ENCODE measurements around the gene DENND1A. TPM values are rescaled to one million over a fixed set of nuclear protein-coding genes. Genes with fewer than 3 reads are reported as not detected.

DENND1A gene
- total RNA-seq, 2 donors from 2014 or later = 17.8 to 36.6 TPM

DNA sequence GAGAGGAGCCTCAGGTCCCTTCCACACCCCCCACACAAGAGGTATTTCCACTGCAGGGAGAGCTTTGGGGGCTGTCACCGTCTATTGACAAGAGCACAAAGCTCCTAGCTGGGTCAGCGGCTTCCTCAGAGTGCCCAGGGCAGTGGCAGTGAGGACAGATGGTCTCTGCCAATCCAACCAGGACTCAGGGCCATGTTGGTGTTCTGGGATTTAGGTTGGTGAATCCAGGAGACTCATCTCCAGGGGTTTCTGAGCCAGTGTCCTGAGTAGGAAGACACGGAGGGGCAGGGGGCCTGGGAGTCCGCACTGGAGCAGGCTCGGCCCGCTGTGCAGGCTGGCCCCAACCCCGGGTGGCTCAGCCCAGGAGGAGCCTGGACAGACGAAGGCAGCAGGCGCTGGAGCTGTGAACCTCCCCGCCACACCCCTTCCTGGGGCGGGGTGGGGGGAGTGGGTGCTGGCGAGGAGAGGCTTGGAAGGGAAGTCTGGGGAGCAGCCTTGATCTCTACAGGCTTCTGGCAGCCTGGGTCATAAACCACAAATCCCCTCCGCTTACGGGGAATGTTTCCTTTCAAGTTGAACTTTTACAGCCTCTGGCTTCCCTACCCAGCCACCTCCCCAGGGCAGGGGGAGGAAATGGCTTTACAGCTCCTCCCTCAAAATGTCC lies 554.3 kb downstream of the DENND1A start:
- Histone ChIP-seq H3K36me3 (no peaks in the 10 kb centered on the region), H3K27ac (no peak overlapping the region), H3K4me3 (no peak overlapping the region), H3K4me1 (ENCODE audit: control insufficient read depth in 1 of 2, low read depth in 2 of 2) (peaks cover 0 to 9% of the 10 kb centered on the region in 2 donors), H3K9me3 (no peaks in the 10 kb centered on the region), H3K27me3 (replicated peaks; ENCODE audit: insufficient read depth) (no peaks in the 10 kb centered on the region)
- DNase-seq (ENCODE audit: low spot score) (no peak), ATAC-seq (ENCODE audit: insufficient number of reproducible peaks, low FRiP score, low read depth) (no peak)
- TF ChIP-seq, protein P1, sequence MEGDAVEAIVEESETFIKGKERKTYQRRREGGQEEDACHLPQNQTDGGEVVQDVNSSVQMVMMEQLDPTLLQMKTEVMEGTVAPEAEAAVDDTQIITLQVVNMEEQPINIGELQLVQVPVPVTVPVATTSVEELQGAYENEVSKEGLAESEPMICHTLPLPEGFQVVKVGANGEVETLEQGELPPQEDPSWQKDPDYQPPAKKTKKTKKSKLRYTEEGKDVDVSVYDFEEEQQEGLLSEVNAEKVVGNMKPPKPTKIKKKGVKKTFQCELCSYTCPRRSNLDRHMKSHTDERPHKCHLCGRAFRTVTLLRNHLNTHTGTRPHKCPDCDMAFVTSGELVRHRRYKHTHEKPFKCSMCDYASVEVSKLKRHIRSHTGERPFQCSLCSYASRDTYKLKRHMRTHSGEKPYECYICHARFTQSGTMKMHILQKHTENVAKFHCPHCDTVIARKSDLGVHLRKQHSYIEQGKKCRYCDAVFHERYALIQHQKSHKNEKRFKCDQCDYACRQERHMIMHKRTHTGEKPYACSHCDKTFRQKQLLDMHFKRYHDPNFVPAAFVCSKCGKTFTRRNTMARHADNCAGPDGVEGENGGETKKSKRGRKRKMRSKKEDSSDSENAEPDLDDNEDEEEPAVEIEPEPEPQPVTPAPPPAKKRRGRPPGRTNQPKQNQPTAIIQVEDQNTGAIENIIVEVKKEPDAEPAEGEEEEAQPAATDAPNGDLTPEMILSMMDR (IDR thresholded peaks at IDR 0.05) = no peak

DNA sequence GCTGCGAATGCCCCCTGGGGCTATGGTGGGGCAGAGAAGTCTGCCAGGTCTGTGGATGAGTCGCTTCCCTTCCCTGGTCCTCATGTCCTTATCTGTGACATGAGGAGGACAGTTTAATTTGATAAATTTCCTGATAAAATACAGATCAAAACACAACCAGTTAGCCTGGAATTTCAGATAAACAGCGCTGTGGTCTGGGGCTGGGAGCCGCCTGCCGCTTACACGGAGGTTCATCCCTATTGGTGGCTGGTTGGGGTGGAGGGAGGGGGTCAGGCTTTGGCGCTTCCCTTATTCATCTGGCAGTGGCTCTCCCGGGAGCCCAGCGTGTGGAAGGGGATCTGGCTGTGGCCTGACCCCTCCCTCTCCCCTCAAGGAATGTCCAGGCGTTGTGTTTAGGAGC lies 556.0 kb downstream of the DENND1A start:
- DNase-seq (ENCODE audit: low spot score) (no peak), ATAC-seq (ENCODE audit: insufficient number of reproducible peaks, low FRiP score, low read depth) (no peak)
- Histone ChIP-seq H3K4me3 (no peak overlapping the region), H3K4me1 (ENCODE audit: control insufficient read depth in 1 of 2, low read depth in 2 of 2) (peaks cover 0 to 9% of the 10 kb centered on the region in 2 donors), H3K27me3 (replicated peaks; ENCODE audit: insufficient read depth) (no peaks in the 10 kb centered on the region), H3K9me3 (no peaks in the 10 kb centered on the region), H3K27ac (no peak overlapping the region), H3K36me3 (no peaks in the 10 kb centered on the region)
- TF ChIP-seq, protein P1 (IDR thresholded peaks at IDR 0.05) = no peak

DNA sequence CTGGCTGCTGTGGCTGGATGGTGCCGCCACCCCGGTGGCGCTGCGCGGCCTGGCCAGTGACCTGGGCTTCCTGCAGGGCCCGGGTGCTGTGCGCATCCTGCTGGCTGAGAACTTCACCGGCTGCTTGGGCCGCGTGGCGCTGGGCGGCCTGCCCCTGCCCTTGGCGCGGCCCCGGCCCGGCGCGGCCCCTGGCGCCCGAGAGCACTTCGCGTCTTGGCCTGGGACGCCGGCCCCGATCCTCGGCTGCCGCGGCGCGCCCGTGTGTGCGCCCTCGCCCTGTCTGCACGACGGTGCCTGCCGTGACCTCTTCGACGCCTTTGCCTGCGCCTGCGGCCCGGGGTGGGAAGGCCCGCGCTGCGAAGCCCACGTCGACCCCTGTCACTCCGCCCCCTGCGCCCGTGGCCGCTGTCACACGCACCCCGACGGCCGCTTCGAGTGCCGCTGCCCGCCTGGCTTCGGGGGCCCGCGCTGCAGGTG lies 556.4 kb downstream of the DENND1A start:
- Histone ChIP-seq H3K9me3 (no peaks in the 10 kb centered on the region), H3K27ac (no peak overlapping the region), H3K4me1 (ENCODE audit: control insufficient read depth in 1 of 2, low read depth in 2 of 2) (peaks cover 0 to 9% of the 10 kb centered on the region in 2 donors), H3K36me3 (no peaks in the 10 kb centered on the region), H3K4me3 (no peak overlapping the region), H3K27me3 (replicated peaks; ENCODE audit: insufficient read depth) (no peaks in the 10 kb centered on the region)
- TF ChIP-seq, protein P1 (IDR thresholded peaks at IDR 0.05) = no peak
- DNase-seq (ENCODE audit: low spot score) = no peak
- no peak for ATAC-seq (ENCODE audit: insufficient number of reproducible peaks, low FRiP score, low read depth)

DNA sequence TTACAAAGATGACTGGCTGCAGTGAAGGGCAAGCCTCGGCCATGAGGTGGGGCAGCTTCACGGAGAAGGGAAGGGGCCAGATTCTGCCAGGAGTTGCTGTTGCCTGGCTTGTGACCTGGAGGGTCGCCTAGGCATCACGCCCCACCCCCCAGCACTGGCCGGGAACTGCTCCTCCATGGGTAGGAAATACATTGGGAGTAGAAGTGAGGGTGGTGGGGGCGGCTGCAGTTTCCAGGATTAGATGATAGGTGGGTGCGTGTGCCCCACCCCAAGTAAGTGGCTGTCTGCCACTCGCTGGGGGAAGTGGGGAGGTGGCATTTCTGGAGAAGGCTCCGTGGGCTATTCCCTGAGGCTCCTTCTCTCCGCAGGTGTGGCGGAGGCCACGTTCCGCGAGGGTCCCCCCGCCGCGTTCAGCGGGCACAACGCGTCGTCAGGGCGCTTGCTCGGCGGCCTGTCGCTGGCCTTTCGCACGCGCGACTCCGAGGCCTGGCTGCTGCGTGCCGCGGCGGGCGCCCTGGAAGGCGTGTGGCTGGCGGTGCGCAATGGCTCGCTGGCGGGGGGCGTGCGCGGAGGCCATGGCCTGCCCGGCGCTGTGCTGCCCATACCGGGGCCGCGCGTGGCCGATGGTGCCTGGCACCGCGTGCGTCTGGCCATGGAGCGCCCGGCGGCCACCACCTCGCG lies 557.0 kb downstream of the DENND1A start:
- TF ChIP-seq, protein P1 (IDR thresholded peaks at IDR 0.05) = no peak
- Histone ChIP-seq H3K27ac (no peak overlapping the region), H3K9me3 (no peaks in the 10 kb centered on the region), H3K36me3 (no peaks in the 10 kb centered on the region), H3K4me3 (no peak overlapping the region), H3K27me3 (replicated peaks; ENCODE audit: insufficient read depth) (no peaks in the 10 kb centered on the region), H3K4me1 (ENCODE audit: control insufficient read depth in 1 of 2, low read depth in 2 of 2) (peaks cover 0 to 9% of the 10 kb centered on the region in 2 donors)
- DNase-seq (ENCODE audit: low spot score) (no peak), ATAC-seq (ENCODE audit: insufficient number of reproducible peaks, low FRiP score, low read depth) (no peak)

DNA sequence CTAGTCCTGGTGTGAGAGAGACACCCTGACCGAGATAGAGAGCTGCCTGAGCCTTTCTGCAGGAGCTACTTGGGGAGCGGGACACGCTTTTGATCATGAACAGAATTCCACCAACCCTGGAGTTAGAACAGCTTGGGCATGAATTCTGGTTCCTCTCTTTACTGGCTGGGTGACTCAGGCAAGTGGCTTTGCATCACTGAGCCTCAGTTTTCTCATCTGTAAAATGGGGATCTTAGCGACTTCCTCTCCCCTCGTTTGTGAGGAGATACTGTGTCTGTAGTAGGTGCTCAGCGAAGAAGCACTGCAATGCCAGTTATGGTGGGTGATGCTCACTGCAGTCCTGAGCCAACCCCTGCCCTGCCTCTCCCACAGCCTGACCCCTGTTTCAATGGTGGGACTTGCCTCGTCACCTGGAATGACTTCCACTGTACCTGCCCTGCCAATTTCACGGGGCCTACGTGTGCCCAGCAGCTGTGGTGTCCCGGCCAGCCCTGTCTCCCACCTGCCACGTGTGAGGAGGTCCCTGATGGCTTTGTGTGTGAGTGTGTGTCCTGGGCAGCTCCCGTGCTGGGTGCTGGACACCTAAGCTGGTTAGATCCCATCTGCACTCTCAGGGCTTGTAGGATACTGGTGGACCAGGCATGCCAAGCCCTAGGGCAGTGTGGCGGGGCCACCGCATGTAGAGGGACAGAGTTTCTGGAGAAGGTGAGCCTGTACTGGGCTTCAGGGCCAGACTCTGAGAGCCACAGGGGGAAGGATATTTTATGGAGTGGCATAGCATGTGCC lies 557.9 kb downstream of the DENND1A start:
- H3K4me1 ChIP-seq (ENCODE audit: control insufficient read depth in 1 of 2, low read depth in 2 of 2) = peaks cover 0 to 9% of the 10 kb centered on the region in 2 donors
- H3K27ac ChIP-seq = no peak overlapping the region
- H3K27me3 ChIP-seq (replicated peaks; ENCODE audit: insufficient read depth) = no peaks in the 10 kb centered on the region
- TF ChIP-seq, protein P1 (IDR thresholded peaks at IDR 0.05) = no peak
- H3K4me3 ChIP-seq = no peak overlapping the region
- ATAC-seq (ENCODE audit: insufficient number of reproducible peaks, low FRiP score, low read depth) = no peak
- H3K9me3 ChIP-seq = no peaks in the 10 kb centered on the region
- no peak for DNase-seq (ENCODE audit: low spot score)
- H3K36me3 ChIP-seq = no peaks in the 10 kb centered on the region

All from thoracic aorta (tissue), 2 donors.